HG02610 (cell line): ENCODE data around the gene CDH15.
A peak's percentile ranks its signal among the peaks of the same experiment; 100 is the strongest.

ENCODE experiments used
- ATAC-seq: cut with Tn5 transposase; IDR thresholded peaks from one replicate; pipeline ENCODE4 v1.9.1; 2021; ENCODE audit warnings: mild to moderate bottlenecking, moderate library complexity; ENCODE audit not compliant: unreplicated experiment

The CDH15 gene

DNA sequence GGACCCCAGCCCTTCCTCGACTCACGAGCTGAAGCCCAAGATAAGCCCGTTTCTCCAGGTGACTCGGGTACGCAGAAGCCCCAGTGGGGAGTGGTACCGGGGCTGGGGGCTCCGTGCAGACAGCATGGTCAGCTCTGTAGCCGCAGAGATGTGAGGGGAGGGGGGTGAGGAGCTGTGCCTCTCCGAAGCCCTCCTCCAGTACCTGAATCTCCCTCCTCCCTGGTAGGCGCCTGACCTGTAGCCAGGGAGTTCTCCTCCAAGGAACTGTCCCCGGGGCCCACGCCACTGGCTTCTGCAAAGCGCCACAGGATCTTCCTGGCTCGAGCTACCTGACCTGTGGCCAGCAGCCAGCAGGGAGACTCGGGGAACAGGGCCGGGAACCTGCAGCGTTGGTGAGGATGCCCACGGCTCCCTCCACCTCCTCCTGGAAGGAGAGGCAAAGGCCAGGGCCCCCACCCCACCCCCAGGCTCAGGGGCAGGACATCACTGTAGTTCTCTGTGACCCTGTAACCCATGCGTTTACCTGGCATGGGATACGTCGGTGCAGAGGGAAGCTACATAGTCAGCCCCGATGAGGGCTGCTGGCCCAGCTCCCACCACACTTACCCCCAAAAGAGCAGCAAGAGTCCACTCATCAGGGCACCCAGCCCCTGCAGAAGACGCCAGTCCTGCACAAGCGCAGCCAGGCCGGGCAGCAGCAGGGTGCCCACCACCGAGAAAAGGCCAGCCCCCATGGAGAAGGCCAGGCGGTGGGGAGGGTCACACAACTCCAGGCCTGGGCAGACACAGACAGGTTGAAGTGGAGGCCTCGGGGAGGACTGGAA lies 27.1 kb downstream of the CDH15 start:
- ATAC-seq, result no peak

DNA sequence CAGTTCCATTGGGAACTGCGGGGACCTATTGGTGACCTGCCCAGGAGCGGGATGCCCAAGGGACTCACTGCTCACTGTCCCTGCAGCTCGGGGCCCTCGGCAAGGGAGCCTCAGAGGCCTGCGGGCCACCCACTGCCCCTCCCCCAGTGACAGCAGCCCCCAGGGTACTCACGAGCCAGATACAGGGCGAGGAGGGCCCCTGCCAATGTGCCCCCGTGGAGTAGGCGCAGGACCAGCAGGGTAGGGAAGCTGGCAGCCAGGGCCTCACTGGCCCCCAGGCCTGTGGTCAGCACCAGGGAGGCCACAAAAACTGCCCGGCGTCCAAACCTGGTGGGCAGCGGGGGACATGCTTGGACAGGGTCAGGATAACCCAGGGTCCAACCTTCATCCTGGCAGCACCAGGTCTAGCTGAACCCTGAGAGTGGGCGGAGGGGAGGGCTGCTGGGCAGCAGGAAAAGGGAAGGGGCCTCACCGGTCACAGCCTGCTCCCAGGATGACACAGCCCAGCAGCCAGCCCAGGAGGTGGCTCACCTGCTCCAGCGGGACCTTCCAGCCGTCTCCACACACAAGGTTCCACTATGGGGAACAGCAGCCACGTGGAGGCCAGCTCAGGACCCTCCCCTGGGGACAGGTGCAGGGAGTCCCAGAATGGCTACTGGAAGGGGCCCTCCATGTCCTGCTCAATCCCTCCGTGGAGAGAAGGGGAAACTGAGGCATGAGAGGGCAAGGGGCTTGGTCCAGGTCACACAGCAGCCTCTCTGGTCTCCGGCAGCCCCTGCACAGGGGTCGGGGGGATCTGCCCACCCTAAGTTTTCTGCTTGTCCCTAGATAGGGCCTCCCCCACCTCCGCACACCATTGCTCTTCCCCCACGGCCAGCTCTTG lies 27.9 kb downstream of the CDH15 start:
- no peak for ATAC-seq

DNA sequence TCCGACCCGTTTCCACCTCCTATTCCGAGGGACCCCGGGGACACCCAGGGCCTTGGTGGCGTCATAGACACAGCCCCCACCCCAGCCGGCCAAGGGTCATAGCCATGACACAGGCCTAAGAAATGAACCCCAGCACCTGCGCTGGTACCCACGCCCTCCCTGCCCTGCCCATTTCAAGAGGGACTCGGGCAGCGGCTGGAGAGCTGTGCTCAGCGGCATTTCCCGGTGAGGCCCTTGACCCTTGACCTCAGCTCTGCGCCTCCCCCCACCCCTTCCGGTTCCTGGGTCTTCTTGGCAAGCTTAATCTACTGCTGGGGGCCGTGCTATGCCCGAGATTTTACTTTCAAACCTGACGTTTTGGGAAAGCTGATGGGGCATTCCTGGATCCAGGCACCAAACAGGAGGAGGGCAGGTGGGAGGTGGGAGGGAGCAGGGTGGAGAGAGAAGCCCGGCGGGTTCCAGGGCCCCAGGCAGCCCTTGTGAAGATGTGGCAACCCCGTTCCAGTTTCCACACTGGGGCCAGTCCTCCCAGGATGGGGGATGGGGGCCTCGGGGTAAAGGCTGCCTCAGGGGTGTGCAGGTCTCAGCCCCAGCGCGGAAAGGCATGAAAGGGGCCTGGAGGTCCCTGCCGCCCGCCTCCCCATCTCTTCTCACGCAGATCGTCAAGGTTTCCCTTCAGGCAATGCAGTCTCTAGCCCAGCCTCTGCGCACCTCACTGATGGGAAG lies 28.7 kb downstream of the CDH15 start, which contains the start of gene SLC22A31:
Gene SLC22A31, minus strand, starts transcription at position 414 of the 726 bp plus-strand sequence. Its CDS starts 36 bp downstream, at position 378.
- ATAC-seq, result no peak

DNA sequence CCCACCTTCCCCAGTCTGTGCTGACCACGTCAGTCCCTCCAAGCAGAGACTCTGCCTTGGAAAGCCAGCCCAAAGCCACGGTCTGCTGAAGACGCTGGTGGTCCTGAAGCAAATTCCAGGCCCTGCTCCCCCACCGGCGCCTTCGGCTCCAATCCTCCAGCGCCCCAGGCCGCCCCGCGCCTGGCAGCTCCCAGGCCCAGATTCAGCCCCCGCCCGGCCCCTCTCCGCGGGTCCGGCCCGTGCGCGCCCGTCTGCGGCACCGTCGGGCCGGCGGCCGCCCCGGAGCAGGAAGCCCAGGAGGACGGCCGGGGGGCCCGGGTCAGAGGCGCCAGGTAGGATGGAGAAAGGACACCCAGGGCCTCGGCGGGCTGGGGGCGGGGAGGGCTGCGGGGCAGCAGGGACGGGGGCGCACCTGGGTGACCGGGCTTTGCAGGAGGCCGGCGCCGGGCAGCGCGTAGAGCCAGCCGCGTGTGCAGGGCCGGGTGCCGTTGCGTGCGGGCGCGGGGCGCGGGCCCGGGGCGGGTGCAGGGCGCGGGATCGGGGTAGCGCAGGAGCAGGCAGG lies 29.4 kb downstream of the CDH15 start:
- ATAC-seq, result no peak

DNA sequence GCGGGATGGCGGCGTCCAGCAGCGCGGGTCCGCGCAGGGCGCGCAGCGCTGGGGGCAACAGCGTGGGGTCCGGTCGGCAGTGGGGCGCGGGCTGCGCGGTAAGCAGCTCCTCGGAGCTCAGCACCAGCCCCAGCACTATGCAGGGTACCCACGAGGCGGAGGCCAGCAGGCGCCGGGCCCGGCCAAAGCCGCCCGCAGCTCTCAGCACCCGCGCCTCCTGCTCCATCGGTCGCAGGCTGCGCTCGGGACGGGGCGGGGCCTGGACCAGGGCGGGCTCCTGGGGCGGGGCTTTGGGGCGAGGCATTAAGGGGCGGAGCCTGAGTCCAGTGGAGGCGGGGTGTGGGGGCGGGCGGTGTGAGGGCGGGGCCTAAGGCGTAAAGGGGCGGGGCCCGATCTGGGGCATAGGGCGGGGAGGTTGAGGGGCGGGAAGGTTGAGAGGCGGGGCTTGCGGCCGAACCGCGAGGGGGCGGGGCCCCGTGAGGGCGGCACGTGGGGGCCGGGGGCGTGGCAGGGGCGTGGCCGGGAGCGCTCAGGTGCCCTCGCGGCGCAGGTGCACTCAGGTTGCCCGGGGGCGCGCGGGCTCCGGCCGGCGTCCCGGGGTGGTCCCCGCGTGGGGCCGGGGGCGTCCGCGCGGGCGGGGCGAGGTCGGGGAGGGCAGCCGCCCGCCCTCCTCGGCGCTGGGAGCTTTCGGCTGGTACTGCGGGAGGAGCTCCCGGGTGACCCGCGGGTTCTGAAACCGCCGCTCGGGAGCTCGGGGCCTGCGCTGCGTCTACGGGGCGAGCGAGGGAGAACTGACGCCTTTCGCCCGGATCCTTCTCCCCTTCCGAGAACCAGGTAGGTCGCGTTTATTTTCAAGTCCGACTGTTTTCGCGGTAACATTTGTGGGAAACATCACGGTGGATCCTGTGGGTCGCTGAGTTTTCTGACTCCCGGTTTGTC lies 30.2 kb downstream of the CDH15 start:
- no peak for ATAC-seq

- ATAC-seq, result no peak
These were observed 31.1 kb downstream of the CDH15 start for GRCh38 chr16:89202422-89203215.

GRCh38 chr16:89207993-89208392 lies 36.4 kb downstream of the CDH15 start:
- ATAC-seq, result no peak

- ATAC-seq, result no peak
These were observed 38.0 kb downstream of the CDH15 start for GRCh38 chr16:89209522-89210044.

GRCh38 chr16:89210165-89210903 lies 38.8 kb downstream of the CDH15 start:
- ATAC-seq, result no peak

- no peak for ATAC-seq
These were observed 39.5 kb downstream of the CDH15 start for GRCh38 chr16:89210904-89211515.

DNA sequence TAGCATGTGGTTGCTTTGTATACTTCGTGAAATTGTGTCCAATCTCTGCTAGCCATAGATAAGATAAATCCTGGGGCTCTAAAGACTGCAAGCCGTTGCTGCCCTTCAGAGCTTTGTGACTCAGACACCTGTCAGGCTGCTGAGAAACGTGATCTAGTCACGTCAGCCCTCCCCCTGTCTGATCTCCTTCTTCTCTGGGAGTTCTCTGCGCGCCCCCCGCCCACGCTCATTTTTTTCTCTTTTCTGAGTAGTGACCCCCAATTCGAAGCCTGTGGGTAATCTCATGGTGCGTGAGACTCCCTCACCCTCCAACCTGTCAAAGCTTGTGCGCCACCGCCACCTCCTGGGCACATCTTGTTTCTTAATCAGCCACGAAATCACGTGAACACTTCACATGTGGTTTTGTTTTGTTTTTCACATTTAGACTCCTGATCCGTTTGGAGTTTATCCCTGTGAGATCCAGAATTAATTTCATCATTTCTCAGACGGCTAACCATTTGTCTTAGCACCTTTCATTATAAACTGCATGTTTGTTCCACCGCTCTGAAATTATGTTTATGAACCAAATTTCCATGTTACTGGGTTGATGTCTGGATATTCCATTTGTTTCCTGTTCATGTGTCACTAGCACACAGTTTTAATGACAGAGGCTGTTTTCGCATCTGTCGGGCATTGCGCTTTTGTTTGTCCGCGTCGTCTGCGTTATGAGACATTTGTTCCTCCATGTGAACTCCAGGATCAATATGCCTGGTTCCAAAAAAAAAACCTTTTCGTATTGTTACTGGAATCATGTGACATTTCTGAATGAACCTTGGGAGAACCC lies 45.0 kb downstream of the CDH15 start:
- ATAC-seq, result no peak

DNA sequence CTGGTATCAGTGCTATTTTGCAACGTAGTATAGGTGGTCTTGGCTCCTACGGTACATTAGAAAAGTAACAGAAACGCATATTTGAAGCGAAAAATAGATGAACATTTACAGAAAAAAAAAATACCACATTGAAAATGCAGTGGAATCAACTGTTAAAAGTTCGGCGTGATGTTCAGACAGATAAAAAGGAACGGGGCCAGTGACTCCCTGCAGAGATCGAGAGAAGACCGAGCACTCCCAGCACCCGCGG lies 45.5 kb downstream of the CDH15 start:
- ATAC-seq, result no peak

DNA sequence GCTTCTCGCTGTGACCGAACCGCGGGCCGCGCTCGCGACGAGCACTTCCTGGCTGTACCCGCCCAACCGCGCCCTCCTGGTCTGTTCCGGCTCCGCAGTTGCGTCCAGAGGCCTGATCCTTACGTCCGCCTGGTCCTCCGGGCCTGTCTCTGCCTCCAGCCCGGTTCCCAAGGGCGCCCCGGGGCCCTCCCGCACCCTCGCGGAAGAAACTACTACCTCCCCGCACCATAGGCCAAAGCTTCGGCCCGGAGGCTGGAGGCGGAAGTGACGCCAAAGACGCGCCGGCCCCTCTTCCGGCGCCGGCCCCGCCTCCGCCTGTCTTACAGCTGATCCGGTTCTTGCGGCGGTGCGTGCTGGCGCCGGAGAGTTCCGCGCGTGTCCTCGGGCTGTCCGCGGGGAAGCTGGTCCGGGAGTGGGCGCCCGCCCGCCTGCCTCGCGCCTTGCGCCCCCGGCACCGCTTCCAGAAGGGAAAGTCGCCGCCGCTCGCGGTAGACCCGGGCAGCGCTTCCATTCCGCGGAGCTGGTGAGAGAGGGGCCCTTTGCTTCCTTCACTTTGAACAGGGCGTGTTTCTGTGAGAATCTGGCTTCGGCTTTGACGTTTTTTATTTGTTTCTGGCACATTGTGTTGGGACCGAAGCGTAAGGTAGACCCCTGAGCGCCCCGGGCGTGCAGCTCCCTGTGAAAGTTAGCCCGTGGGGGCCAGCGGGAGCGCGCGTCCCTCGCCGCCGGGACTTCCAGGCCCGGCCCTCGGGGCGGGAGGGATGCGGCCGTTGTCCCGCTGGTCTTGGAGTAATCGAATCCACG lies 46.0 kb downstream of the CDH15 start, which contains the start of gene ZNF778:
Gene ZNF778, plus strand, starts transcription at position 316 of the 804 bp plus-strand sequence. CDS start 3,425 bp downstream, outside the sequence.
- peak; percentile 78 for ATAC-seq

DNA sequence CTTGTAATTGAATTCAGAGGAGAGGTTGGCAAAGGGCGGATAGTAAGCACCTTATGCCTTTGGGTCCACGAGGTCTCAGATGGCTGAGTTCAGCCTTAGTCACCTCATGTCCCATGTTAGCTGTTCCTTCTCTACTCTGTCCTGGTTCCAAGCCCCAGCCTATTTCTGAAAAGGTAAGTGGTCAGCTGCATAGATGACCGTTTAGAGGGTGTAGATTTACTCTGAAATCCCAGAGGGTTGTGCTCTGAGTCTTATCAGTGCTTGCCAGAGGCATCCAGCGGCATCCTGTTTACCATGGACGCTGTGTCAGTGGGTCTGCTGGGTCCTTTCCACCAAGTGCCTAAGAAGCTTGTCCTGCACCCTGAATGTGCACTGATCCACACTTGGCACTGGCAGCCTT lies 47.8 kb downstream of the CDH15 start:
- ATAC-seq, result no peak

DNA sequence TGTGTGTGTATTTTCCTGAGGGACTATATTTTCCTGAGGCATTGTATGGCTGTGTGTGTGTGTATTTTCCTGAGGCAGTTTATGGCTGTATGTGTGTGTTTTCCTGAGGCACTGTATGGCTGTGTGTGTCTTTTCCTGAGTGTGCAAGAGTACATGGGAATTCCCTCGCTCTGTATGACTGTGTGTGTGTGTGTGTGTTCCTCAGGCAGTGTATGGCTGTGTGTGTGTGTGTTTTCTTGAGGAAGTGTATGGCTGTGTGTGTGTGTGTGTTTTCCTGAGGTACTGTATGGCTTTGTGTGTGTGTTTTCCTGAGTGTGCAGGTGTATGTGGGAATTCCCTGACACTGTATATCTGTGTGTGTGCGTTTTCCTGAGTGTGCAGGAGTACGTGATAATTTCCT lies 50.1 kb downstream of the CDH15 start:
- no peak for ATAC-seq

DNA sequence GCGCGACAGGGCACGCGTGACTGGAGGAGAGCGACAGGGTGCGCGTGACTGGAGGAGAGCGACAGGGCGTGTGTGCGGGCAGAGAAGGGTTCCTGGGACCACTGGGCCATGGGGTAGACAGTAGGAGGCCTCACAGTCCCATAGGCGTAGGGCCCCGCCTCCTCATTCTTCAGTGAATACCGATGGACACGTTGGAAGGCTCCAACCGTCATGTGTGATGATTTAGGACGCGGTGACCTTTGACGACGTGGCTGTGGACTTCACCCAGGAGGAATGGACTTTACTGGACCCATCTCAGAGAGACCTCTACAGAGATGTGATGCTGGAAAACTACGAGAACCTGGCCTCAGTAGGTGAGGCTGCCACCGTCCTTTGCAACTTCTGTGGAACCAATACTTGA lies 51.4 kb downstream of the CDH15 start:
- no peak for ATAC-seq
